HepG2 (cell line): ENCODE data around the gene HPS3.

Source experiments
- CTCF ChIP-seq: sonication (generic); formaldehyde crosslinking; IDR thresholded peaks from 2 replicates; pipeline ENCODE4 v1.5.0; 2020; ENCODE audit warnings: mild to moderate bottlenecking, missing genetic modification reagents, moderate library complexity
- FOSL1 ChIP-seq: sonication (generic); formaldehyde crosslinking; IDR thresholded peaks from 2 replicates; pipeline ENCODE4 v1.9.0; 2021; ENCODE audit warnings: missing genetic modification reagents, borderline replicate concordance
- ZNF670 ChIP-seq: sonication (generic); formaldehyde crosslinking; IDR thresholded peaks from 2 replicates; pipeline ENCODE4 v1.8.0; 2022; ENCODE audit warnings: mild to moderate bottlenecking, missing genetic modification reagents, borderline replicate concordance
- ZNF781 ChIP-seq: sonication (generic); formaldehyde crosslinking; IDR thresholded peaks from 2 replicates; pipeline ENCODE4 v1.5.1; 2020; ENCODE audit warnings: borderline replicate concordance, mild to moderate bottlenecking, missing genetic modification reagents; ENCODE audit errors: not compliant biosample characterization

- TF ChIP-seq CTCF (peak; percentile 16; the same call in 1 of the 2 replicates), ZNF670 (peak; percentile 47; the same call in 1 of the 2 replicates), FOSL1 (peak; percentile 34; the same call in 1 of the 2 replicates), ZNF781 (no peak)
Measured at GRCh38 chr3:149129326-149130205, at the start of gene HPS3.
